HEK293 (cell line): Measurements from ENCODE around the gene CBX1.
A peak's percentile ranks its signal among the peaks of the same experiment; 100 is the strongest.

ENCODE experiments used
- ATF2 ChIP-seq: fragments of 450-650 bp; formaldehyde crosslinking; IDR thresholded peaks from 2 replicates; pipeline ENCODE4 v1.5.1; 2016; ENCODE audit warnings: missing biosample characterization, missing genetic modification characterization, low read depth
- BCL11B ChIP-seq: fragments of 450-650 bp; formaldehyde crosslinking; IDR thresholded peaks from 2 replicates; pipeline ENCODE4 v1.5.1; 2016; ENCODE audit warnings: low read depth, missing biosample characterization, missing genetic modification characterization
- FEZF1 ChIP-seq: fragments of 450-650 bp; formaldehyde crosslinking; IDR thresholded peaks from 2 replicates; pipeline ENCODE4 v1.5.1; 2016; ENCODE audit warnings: missing biosample characterization, missing genetic modification characterization
- HOXA7 ChIP-seq: sonication (generic); formaldehyde crosslinking; IDR thresholded peaks from 2 replicates; pipeline ENCODE4 v1.8.1; 2022; ENCODE audit warnings: missing genetic modification reagents, borderline replicate concordance
- KLF8 ChIP-seq: fragments of 450-650 bp; formaldehyde crosslinking; IDR thresholded peaks from 2 replicates; pipeline ENCODE4 v1.5.1; 2016; ENCODE audit warnings: missing biosample characterization, missing genetic modification characterization
- OSR2 ChIP-seq: fragments of 450-650 bp; formaldehyde crosslinking; IDR thresholded peaks from 2 replicates; pipeline ENCODE4 v1.5.1; 2016; ENCODE audit warnings: missing biosample characterization, missing genetic modification characterization
- PRDM1 ChIP-seq: fragments of 450-650 bp; formaldehyde crosslinking; IDR thresholded peaks from 2 replicates; pipeline ENCODE4; 2016; ENCODE audit warnings: missing biosample characterization, missing genetic modification characterization
- PRDM2 ChIP-seq: fragments of 450-650 bp; formaldehyde crosslinking; IDR thresholded peaks from 2 replicates; pipeline ENCODE4 v1.5.1; 2016; ENCODE audit warnings: missing biosample characterization, missing genetic modification characterization, borderline replicate concordance
- REST ChIP-seq: fragments of 450-650 bp; formaldehyde crosslinking; IDR thresholded peaks from 2 replicates; pipeline ENCODE4 v1.5.1; 2016; ENCODE audit warnings: missing biosample characterization, missing genetic modification characterization
- SP7 ChIP-seq: fragments of 450-650 bp; formaldehyde crosslinking; IDR thresholded peaks from 2 replicates; pipeline ENCODE4 v1.5.1; 2016; ENCODE audit warnings: missing biosample characterization, missing genetic modification characterization
- TSHZ1 ChIP-seq: fragments of 450-650 bp; formaldehyde crosslinking; IDR thresholded peaks from 2 replicates; pipeline ENCODE4 v1.5.1; 2016; ENCODE audit warnings: missing biosample characterization, missing genetic modification characterization, borderline replicate concordance
- ZBTB1 ChIP-seq: fragments of 450-650 bp; formaldehyde crosslinking; IDR thresholded peaks from 2 replicates; pipeline ENCODE4 v1.5.1; 2016; ENCODE audit warnings: missing biosample characterization, missing genetic modification characterization
- ZBTB8A ChIP-seq: fragments of 450-650 bp; formaldehyde crosslinking; IDR thresholded peaks from 2 replicates; pipeline ENCODE4 v1.5.1; 2016; ENCODE audit warnings: missing biosample characterization, missing genetic modification characterization
- ZEB2 ChIP-seq: fragments of 450-650 bp; formaldehyde crosslinking; IDR thresholded peaks from 2 replicates; pipeline ENCODE4 v1.5.1; 2016; ENCODE audit warnings: missing biosample characterization, missing genetic modification characterization
- ZNF140 ChIP-seq: fragments of 450-650 bp; formaldehyde crosslinking; IDR thresholded peaks from 2 replicates; pipeline ENCODE4 v1.5.1; 2016; ENCODE audit warnings: missing biosample characterization, missing genetic modification characterization
- ZNF221 ChIP-seq: fragments of 450-650 bp; formaldehyde crosslinking; IDR thresholded peaks from 2 replicates; pipeline ENCODE4 v1.5.1; 2017; ENCODE audit warnings: missing biosample characterization, missing genetic modification characterization, borderline replicate concordance
- ZNF274 ChIP-seq, 2 experiments: fragments of 200-500 bp in 1 of 2; fragments of 450-650 bp in 1 of 2; sonication (Bioruptor generic) in 1 of 2; formaldehyde crosslinking in 1 of 2; IDR thresholded peaks; 2 replicates each; pipeline versions ENCODE4 v1.5.1 to v1.6.1; 2014 to 2016; ENCODE audit warnings: borderline replicate concordance in 1 of 2, inconsistent platforms in 1 of 2, low read length in 1 of 2, missing biosample characterization in 1 of 2, missing genetic modification characterization in 1 of 2
- ZNF335 ChIP-seq: fragments of 450-650 bp; formaldehyde crosslinking; conservative IDR thresholded peaks from 2 replicates; pipeline ENCODE4 v1.5.1; 2016; ENCODE audit warnings: missing biosample characterization, missing genetic modification characterization
- ZNF354C ChIP-seq: fragments of 450-650 bp; formaldehyde crosslinking; IDR thresholded peaks from 2 replicates; pipeline ENCODE4 v1.5.1; 2016; ENCODE audit warnings: missing biosample characterization, missing genetic modification characterization, low read depth, borderline replicate concordance
- ZNF362 ChIP-seq: fragments of 450-650 bp; formaldehyde crosslinking; IDR thresholded peaks from 2 replicates; pipeline ENCODE4 v1.5.1; 2016; ENCODE audit warnings: missing biosample characterization, missing genetic modification characterization
- ZNF394 ChIP-seq: fragments of 450-650 bp; formaldehyde crosslinking; IDR thresholded peaks from 2 replicates; pipeline ENCODE4 v1.5.1; 2016; ENCODE audit warnings: missing biosample characterization, missing genetic modification characterization, mild to moderate bottlenecking, moderate library complexity, borderline replicate concordance
- ZNF404 ChIP-seq: fragments of 450-650 bp; formaldehyde crosslinking; IDR thresholded peaks from 2 replicates; pipeline ENCODE4 v1.5.1; 2017; ENCODE audit warnings: missing biosample characterization, missing genetic modification characterization
- ZNF843 ChIP-seq: fragments of 450-650 bp; formaldehyde crosslinking; IDR thresholded peaks from 2 replicates; pipeline ENCODE4 v1.5.1; 2016; ENCODE audit warnings: missing biosample characterization, missing genetic modification characterization

Gene CBX1

GRCh38 chr17:48051706-48052486, 49.4 kb downstream of the CBX1 start (continued):
- TF ChIP-seq REST (no peak), TSHZ1 (tag by site-specific recombination) (no peak), ZNF362 (tag by site-specific recombination) (no peak), ZBTB8A (tag by site-specific recombination) (0 out of 2 replicates have a peak, but pooled peaks have one; percentile 18), PRDM2 (tag by site-specific recombination) (no peak), ZNF140 (tag by site-specific recombination) (no peak), ZNF404 (tag by site-specific recombination) (no peak), ZNF274 (IDR thresholded peaks at IDR 0.05; ENCODE audit: low read length) (no peak), ZNF274 (tag by site-specific recombination; IDR thresholded peaks at IDR 0.05; ENCODE audit: borderline replicate concordance) (no peak), ZNF335 (no peak), PRDM1 (tag by site-specific recombination) (no peak), ZNF394 (tag by site-specific recombination) (no peak), ATF2 (no peak), SP7 (tag by site-specific recombination) (peak; percentile 56), FEZF1 (no peak), HOXA7 (CRISPR knock-in tag) (no peak), BCL11B (no peak), ZNF221 (tag by site-specific recombination) (no peak), KLF8 (tag by site-specific recombination) (no peak), ZNF354C (tag by site-specific recombination) (no peak), OSR2 (no peak), ZBTB1 (no peak), ZEB2 (tag by site-specific recombination) (no peak), ZNF843 (tag by site-specific recombination) (0 out of 2 replicates have a peak, but pooled peaks have one; percentile 13)
